HG03460 (cell line): ENCODE data around the gene PABPN1.
"Not testable (repeated sequence)": the region's sequence is repeated elsewhere in the genome, so short reads cannot be mapped to it uniquely, and the experiment has no call there.

ENCODE experiments used
- ATAC-seq: cut with Tn5 transposase; IDR thresholded peaks from one replicate; pipeline ENCODE4 v1.9.1; 2021; ENCODE audit not compliant: unreplicated experiment

The PABPN1 gene

DNA sequence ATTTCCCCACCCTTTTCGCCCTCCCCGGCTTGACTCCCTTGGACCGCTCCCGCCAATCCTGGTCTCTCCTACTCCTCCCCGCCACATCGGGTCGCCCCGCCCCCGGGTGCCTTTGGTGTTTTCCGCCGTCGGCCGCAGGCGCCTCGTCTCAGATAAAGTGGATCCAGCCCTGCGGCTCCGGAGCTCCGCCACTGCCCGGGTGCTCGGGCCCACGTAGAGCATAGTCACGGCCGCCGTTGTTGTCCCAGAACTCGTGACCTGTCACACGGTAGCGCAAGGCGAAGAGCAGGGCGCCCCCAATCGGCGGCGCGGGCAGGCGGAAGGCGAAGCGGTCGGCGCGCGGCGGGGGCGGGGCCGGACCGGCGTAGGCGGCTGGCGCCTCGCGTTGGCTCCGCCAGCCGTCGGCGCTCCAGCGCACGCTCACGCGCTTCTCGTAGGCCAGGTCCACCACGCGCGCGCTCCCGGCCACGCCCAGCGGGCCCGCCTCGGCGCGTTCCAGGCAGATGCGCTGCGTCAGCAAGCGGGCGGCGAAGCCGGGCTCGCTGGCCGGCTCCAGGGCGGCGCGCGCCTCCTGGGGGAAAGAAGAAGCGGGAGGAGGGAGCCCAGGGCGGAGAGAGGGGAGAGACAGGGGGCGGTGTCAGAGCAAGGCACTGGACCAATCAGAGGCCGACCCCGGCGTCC, 19.8 kb upstream of the PABPN1 start:
- ATAC-seq, result peak; percentile 72

DNA sequence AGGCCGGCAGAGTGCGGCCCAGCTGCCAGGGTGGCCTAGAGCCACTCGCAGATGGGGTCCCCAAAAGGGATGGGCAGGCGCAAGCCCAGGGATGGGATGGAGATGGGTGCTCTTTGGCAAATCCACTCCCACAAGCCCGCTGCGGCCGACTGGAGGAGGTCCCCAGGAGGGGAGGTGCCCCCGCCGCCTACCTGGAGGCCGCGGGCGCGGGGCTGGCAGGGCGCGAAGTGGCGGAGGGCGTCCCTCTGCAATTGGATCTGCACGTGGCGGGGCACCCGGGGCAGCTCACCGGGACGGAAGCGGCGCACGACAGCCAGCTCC, 19.3 kb upstream of the PABPN1 start:
- ATAC-seq, result peak; percentile 10

DNA sequence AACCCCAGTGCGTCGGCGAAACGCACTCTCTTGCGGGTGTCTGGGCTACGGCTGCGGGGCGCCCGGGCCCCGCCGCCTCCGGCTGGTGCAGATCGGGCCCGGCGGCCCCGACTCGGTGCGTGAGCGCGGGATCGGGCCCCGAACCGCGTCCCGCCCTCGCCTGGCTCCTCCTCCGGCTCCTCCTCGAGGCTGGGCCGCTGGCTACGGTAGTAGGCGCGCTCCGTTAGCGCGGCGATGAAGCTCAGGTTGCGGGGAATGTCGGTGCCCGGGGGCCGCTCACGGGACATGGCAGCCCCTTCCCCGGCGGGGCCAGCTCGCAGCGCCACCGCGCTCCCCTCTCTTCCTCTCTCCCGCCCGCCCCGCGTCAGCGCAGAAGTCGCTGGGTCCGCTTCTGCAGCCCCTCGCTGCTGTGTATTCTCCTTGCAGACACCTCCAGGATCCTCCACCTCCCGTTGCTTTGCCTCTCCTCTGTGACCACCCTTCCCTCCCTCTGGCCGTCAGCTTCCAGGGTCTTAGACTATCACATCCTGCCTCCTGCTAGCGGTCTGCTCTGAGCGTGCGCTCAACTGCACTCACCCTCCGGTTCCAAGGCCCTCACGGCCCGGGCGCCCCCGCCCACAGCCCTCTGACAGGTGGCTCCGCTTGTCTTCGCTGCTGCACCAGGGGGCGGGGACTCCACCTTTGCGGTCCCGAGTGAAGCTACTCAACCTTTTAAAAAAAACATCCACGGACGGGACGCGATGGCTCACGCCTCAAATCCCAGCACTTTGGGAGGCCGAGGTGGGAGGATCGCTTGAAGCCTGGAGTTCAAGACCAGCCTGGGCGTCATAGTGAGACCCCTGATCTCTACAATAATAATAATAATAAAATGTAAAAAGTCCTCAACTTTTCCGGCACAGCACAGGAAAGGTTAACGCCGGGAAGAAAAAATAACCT, 18.7 kb upstream of the PABPN1 start, which contains the start of gene PPP1R3E:
Gene PPP1R3E, minus strand, starts transcription at position 570 of the 936 bp plus-strand sequence. Its CDS starts 283 bp downstream, at position 287.
- peak; percentile 33 for ATAC-seq

DNA sequence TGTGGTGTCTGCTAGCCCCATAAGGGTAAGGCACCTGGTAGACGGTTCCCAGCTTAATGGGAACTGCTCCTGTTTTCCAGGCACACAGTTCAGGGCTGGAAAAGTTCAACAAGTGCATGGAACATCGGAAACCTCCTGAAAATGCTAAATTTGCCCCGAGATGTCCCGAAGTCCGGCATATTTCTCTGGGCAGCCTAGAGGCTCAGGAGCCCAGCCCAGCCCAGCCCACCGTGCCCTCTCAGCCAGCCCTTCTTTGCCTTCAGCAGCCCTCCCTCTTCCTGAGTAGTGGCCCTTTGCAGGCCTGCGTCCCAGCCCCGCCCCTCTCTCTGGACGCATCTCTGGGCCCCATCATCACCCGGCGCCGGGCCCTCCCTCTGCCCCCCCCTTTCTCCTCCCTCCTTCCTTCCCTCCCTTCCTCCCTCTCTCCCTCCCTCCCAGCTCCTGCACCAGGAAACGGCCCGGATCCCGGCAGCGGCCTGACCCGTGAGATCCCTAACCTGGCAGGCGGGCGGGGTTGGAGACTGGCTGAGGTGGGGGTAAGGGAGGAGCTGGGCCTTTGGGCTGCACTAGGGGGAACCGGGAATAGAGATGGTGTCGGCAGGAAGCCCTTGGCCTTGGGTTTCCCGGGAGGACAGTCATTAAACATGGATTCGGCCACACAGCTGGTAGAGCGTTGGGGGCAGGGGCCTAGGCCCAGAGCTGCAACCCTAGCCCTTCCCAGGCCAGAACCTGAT, 14.7 kb upstream of the PABPN1 start, which contains the start of gene BCL2L2:
Gene BCL2L2, plus strand, starts transcription at position 422 of the 734 bp plus-strand sequence. CDS start 935 bp downstream, outside the sequence.
- ATAC-seq, result no peak

DNA sequence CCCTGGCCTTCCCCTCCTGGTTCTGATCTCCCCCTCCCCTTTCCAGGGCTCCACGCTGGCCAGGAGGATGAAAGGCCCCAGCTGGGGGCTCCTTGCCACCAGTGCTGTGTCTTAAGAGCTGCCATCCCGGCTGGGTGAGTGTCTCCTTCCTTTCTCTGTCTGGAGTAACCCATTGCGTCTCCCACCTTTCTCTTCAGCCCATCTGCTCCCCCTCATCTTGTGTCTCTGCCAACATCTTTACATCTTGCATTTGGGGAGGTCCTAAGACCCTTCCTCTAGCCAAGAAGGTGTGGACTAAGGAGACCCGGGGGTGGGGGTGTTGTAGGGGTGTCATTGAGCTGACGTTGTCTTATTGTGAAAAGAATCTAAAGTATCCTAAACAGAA, 14.1 kb upstream of the PABPN1 start:
- ATAC-seq, result no peak

DNA sequence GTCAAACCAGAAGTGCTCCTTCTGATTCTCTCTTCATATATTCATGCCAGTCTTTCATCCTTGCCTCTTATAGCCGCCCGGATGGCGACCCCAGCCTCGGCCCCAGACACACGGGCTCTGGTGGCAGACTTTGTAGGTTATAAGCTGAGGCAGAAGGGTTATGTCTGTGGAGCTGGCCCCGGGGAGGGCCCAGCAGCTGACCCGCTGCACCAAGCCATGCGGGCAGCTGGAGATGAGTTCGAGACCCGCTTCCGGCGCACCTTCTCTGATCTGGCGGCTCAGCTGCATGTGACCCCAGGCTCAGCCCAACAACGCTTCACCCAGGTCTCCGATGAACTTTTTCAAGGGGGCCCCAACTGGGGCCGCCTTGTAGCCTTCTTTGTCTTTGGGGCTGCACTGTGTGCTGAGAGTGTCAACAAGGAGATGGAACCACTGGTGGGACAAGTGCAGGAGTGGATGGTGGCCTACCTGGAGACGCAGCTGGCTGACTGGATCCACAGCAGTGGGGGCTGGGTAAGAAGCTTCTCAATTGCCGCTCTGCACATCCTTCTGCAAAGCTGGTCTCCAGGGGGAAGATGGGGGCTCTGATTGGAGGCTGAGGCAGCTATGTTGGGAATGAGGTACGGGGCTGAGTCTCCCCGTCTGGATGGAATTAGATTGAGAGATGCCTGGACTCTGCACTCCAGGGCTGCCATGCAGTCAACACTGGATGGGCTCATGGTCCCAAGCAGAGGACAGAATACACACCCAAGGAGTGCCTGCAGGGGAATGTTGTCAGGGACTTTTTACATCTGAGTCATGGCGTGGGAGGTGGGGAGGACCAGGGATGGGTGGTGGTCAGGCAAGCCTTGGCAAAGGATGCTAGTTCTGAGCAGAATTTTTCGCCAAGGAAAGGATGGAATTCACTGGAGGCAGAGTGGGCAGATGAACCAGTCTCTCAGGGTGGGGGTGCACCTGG, 13.3 kb upstream of the PABPN1 start:
- ATAC-seq, result no peak

DNA sequence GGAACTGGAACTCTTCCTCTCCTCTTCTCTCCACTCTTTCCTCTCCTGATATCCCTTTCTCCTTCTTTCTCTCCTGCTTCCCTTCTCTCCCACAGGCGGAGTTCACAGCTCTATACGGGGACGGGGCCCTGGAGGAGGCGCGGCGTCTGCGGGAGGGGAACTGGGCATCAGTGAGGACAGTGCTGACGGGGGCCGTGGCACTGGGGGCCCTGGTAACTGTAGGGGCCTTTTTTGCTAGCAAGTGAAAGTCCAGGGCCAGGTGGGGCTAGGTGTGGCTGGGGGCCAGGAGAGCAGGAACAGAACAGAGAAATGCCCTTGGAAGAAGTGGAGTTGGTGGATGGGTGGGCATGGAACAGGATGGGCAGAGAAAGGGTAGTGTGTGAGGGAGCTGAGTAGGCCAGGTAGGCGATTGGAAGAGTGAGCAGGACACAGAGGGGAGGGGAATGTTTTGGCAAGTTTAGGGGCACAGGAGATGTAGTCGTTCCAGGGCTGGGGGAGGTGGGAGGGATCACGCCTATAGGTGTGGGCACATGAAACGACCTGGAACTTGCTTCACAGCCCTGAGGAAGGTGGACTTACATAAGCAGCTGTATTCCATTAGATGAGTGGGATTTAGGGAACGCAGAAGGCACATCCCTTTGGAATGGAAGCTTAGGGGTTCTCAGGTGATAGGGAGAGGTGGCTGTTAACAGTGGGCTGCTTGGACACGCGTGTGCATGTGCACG, 12.4 kb upstream of the PABPN1 start:
- no peak for ATAC-seq

DNA sequence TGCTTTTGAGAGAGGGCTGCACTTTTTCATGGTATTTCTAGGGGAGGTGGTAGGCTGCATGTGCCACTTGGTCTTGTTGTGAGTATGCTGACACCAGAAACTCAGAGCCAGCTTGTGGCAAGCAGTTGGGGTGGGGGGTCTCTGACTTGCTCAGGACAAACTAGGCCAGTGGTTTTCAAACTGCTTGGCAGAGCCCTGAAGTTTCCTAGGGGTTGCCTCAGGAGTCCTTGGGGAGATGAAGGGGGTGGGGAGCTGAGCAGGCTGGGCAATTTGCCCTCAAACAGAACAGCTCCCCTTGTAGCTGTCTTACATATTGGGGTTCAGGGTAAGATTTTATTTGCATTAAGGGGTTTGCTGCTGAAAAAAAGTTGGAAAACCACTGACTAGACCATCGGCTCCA, 10.7 kb upstream of the PABPN1 start:
- no peak for ATAC-seq

DNA sequence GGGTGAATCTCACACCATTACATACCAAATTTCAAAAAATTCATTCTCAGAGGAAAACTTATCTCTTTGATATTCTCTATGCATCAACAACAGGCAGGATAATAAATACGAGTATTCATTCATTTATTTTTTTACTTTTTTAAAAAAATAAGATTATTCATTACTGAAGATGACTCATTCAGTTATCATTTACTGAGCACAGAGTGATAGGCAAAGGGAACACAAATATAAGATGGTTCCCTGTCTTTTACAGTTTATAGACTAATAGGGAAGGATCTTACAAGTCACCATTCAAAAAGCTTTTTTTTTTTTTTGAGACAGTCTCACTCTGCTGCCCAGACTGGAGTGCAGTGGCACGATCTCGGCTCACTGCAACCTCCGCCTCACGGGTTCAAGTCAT, 5.0 kb upstream of the PABPN1 start:
- ATAC-seq, result no peak

DNA sequence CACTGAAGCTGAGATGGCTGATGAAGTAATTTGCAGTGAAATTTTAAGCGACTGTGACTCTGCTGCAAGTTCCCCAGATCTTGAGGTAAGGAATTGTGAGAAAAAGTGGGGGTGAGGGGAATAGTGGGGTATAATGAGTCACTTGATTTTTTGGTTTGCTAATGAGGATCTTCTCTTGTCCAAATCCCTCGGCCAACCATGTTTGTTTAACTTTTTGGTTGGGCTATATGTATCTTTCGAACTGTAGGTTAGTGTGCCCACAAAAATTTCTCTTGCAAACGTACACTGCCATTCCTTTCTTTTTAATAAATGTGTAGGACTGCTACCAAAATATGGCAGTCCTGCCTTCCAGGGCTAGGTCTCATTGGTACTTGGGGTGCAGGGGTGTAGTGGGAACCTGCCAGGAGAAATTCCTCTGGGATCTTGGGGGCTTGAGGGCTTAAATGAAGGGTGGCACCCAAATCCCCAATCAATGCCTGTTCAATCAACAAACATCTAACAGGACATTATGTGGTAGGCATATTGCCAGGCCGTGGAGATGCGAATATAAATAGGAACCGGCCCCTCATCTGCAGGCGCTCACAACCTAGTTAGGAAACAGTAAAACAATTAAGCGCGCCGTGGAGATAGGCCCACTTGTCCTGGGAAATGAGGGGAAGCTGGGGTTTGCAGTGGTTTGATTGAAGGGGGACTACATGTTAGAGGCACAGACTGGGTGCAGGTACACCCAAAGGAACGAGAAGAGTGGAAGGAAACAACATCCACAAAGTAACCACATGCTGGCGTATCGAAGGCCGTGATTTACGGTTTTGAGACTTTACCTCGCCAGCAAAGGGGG, 1.3 kb upstream of the PABPN1 start:
- no peak for ATAC-seq

DNA sequence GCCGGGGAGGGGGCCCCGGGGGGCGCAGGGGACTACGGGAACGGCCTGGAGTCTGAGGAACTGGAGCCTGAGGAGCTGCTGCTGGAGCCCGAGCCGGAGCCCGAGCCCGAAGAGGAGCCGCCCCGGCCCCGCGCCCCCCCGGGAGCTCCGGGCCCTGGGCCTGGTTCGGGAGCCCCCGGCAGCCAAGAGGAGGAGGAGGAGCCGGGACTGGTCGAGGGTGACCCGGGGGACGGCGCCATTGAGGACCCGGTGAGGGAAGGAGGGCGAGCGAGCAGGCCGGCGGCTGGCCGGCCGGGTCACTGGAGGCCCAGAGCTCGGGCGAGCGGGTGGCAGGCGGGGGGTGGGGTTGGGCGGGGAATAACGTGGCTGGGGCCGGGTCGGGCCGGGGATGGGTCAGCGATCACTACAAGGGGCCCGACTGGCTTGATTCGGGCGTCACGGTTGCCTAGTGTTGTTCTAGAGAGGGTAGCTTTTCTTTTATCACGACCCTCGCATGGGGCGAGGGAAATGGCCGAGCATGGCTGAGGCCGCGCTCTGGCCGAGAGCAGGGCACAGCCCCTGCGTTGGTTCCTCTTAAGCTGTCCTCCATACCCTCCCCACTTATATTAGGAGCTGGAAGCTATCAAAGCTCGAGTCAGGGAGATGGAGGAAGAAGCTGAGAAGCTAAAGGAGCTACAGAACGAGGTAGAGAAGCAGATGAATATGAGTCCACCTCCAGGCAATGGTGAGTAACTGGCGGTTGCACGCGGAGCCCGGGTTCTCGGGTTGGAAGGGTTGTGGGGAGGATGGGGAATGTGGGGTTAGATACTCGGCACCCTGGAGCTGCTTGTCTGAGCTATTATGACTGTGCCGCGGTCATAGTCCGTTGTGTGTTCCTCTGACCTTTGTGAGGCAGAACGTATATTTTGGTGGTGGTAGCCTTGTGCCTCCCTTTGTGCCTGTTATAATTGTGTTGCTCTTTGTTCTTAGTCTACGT, 603 bp downstream of the PABPN1 start:
- peak; percentile 6 for ATAC-seq

DNA sequence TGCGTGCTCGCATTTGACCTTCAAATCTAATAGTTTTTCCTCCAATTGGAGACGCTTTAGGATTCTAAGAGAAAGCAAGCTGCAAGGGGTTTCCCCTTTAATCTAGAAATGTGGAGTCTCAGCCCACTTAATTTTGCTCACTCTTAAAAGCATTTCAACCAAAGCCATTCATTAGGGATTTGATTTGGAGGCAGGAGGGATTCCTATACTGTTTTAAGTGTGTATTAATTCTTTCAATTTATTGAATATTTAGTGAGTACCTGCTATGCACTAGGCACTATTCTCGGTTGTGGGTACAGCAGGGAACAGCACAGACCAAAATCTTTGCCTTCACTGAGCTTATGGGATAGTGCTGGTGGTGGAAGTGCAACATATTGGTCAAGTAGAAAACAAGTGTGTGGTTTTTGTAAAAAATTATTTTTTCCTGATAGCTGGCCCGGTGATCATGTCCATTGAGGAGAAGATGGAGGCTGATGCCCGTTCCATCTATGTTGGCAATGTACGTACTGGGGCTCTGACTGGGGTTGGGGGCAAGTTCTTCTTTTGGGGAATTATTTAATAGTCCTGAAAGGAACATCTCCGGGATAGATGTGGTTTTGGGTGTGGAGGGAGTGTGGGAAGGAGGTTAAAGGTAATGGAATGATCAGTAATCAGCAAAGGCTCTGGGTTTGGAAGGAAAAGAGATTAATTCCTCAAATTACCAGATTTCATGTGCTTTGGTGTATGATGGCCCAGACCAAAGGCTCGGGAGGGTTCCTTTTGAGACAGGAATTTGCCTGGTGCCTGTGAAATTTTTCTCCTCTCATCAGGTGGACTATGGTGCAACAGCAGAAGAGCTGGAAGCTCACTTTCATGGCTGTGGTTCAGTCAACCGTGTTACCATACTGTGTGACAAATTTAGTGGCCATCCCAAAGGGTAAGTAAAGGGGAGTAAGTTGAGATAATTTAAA, 1.6 kb downstream of the PABPN1 start:
- no peak for ATAC-seq

DNA sequence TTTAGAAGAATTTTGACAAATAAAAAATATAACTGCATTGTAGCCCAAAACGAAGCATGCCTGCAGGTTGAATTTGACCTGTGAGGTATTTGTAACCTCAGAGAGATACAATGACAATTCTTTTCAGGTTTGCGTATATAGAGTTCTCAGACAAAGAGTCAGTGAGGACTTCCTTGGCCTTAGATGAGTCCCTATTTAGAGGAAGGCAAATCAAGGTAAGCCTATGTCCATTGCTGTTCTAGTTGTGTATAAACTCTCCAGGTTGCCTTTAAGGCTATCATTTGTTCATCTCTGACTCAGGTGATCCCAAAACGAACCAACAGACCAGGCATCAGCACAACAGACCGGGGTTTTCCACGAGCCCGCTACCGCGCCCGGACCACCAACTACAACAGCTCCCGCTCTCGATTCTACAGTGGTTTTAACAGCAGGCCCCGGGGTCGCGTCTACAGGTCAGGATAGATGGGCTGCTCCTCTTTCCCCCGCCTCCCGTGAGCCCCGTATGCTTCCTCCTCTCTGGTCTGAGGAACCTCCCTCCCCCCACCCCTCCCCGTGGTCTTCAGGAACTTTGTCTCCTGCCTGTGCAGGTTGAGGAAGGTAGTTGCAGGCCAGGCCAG, 2.7 kb downstream of the PABPN1 start:
- no peak for ATAC-seq

DNA sequence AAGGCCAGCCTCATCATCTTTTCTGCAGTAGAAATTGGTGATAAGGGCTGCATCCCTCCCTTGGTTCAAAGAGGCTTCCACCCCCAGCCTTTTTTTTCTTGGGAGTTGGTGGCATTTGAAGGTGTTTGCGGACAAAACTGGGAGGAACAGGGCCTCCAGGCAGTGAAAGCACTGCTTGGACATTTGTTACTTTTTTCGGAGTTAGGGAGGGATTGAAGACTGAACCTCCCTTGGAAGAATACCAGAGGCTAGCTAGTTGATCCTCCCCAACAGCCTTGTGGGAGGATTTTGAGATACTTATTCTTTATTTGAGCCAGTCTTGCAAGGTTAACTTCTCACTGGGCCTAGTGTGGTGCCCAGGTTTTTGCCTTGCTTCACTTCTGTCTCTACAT, 3.2 kb downstream of the PABPN1 start:
- ATAC-seq, result no peak

DNA sequence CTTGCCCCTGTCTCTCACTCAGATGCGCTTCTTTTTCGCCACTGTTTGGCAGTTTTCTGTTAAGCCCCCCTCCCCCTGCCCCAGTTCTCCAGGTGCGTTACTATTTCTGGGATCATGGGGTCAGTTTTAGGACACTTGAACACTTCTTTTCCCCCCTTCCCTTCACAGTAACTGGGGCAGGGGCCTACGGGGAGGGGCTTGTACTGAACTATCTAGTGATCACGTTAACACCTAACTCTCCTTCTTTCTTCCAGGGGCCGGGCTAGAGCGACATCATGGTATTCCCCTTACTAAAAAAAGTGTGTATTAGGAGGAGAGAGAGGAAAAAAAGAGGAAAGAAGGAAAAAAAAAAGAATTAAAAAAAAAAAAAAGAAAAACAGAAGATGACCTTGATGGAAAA, 3.7 kb downstream of the PABPN1 start:
- ATAC-seq, result no peak

DNA sequence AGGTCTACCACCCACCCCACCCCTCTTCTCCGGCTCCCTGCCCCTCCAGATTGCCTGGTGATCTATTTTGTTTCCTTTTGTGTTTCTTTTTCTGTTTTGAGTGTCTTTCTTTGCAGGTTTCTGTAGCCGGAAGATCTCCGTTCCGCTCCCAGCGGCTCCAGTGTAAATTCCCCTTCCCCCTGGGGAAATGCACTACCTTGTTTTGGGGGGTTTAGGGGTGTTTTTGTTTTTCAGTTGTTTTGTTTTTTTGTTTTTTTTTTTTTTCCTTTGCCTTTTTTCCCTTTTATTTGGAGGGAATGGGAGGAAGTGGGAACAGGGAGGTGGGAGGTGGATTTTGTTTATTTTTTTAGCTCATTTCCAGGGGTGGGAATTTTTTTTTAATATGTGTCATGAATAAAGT, 4.5 kb downstream of the PABPN1 start:
- not testable (repeated sequence) for ATAC-seq
